Body of pancreas (tissue), 4 donors: Measurements from ENCODE around the gene GRK4.

Experiments
- POLR2A ChIP-seq, 3 donors: fragments of 450-650 bp; IDR thresholded peaks; one replicate each; pipeline ENCODE4 v1.6.1; 2016; ENCODE audit warnings: antibody characterized with exemption in 3 of 3, mild to moderate bottlenecking in 2 of 3
- TF ChIP-seq, protein P1 (sequence below), 7 experiments: fragments of 450-650 bp in 4 of 7; fragments of 200-600 bp in 3 of 7; sonication (generic) in 3 of 7; IDR thresholded peaks; one replicate each; pipeline ENCODE4 v1.5.1; 2016 to 2019; ENCODE audit warnings: antibody characterized with exemption in 7 of 7

DNA sequence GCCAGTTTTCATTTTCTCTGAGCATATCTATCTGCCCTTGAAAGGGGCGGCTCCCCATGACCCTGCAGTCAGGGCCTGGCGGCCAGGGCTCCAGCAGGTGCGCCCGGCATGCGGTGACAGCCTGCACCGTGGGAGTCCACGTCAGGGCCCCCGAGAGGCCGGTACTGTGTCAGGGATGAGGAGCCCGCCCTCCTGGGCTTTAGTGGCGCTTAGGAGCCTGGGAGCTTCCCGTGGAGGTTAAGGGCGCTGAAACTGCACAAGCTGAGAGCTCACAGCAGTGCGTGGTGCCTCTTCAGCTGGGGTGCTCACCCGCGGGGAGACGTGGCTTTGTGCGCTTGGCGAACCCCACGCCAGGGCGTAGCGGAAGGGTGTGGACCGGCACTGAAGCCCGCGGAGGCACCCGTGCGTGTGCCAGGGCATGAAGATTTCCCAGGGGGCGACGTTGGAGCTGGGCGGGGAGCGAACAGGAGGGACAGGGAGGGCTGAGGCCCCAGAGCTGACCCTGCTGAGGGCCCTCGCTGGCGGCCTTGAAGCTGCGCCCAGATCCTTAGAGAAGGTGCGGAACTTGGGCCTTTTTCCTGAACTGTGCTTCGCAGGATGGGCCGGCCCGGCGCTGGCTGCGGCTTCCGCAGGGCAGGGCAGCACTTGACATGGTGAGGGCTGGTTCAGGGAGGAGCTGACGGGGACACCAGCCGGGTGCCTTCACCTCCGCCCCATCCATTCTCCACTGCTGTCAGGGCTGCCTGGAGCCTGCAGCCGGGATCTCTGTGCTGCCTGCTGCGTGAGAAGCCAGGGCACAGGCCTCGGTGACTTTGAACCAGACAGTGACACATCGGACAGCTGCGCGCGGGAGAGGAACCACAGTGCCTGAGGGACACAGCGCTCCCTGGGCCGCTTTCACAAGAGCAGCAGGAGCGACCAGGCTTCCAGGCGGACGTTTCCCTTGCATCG is 78.1 kb downstream of the GRK4 start:
- TF ChIP-seq, protein P1, sequence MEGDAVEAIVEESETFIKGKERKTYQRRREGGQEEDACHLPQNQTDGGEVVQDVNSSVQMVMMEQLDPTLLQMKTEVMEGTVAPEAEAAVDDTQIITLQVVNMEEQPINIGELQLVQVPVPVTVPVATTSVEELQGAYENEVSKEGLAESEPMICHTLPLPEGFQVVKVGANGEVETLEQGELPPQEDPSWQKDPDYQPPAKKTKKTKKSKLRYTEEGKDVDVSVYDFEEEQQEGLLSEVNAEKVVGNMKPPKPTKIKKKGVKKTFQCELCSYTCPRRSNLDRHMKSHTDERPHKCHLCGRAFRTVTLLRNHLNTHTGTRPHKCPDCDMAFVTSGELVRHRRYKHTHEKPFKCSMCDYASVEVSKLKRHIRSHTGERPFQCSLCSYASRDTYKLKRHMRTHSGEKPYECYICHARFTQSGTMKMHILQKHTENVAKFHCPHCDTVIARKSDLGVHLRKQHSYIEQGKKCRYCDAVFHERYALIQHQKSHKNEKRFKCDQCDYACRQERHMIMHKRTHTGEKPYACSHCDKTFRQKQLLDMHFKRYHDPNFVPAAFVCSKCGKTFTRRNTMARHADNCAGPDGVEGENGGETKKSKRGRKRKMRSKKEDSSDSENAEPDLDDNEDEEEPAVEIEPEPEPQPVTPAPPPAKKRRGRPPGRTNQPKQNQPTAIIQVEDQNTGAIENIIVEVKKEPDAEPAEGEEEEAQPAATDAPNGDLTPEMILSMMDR (IDR thresholded peaks at IDR 0.05), result no peak
- TF ChIP-seq POLR2A (IDR thresholded peaks at IDR 0.05), result peak in 1 of 3 donors; percentile 36
